GM12891 (cell line): ENCODE results near the gene GPR183.

Source experiments
- POLR2A ChIP-seq: IDR thresholded peaks from 2 replicates; pipeline ENCODE4 v1.6.1; 2011; ENCODE audit warnings: low read depth, low read length, control low read depth
- POLR2AphosphoS5 ChIP-seq: IDR thresholded peaks from 2 replicates; pipeline ENCODE4 v1.6.1; 2011; ENCODE audit warnings: low read depth, low read length, control low read depth
- SPI1 ChIP-seq: IDR thresholded peaks from 2 replicates; pipeline ENCODE4 v1.6.1; 2011; ENCODE audit warnings: low read depth, low read length, control low read depth
- TAF1 ChIP-seq: IDR thresholded peaks from 2 replicates; pipeline ENCODE4 v1.6.1; 2011; ENCODE audit warnings: low read depth, low read length, control low read depth

DNA sequence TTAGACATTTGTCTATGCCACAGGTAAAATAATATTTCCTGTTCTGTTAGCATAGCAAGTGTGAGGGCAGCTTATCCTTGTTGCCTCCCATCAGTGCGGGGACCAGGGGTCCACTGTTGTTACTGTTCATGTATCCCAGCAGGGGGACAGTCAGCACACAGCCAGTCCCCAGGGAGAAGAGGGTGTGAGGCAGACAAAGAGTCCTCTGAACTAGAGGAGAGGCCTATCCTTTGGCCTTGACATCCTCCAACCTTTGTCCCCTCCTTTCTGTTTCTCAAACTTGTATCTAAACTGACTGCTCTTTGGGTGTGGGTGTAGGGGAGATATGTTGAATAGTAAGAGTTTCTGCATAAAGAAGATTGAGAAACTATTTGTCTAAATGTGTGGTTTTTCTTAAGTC is 46.1 kb downstream of the GPR183 start:
- TF ChIP-seq TAF1: no peak
- TF ChIP-seq POLR2A: no peak
- no peak for TF ChIP-seq SPI1
- TF ChIP-seq POLR2AphosphoS5: no peak
